ENCODE measurements around the gene DBH.

DNA sequence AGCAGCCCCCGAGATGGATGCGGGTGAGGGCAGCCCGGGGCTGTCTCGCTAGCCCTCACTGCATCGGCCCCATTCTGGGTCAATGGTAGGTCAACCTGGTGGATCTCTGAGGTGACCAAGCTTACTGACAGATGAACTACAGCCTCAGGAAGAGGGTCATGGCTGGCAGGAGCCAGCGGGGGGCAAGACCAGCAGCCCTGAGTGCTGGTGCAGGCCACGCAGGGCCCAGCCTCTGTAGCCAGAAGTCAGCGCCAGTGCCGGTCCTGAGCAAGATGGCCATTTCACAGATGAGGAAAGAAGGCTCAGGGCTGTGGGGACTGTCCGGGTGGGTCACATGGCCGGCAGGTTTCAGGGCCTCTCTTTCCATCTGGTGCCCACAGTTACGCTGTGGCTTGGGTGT, 5.1 kb upstream of the DBH start:
- no peak for TF ChIP-seq POLR2AphosphoS5 (IDR thresholded peaks at IDR 0.05)
- TF ChIP-seq, protein P1, sequence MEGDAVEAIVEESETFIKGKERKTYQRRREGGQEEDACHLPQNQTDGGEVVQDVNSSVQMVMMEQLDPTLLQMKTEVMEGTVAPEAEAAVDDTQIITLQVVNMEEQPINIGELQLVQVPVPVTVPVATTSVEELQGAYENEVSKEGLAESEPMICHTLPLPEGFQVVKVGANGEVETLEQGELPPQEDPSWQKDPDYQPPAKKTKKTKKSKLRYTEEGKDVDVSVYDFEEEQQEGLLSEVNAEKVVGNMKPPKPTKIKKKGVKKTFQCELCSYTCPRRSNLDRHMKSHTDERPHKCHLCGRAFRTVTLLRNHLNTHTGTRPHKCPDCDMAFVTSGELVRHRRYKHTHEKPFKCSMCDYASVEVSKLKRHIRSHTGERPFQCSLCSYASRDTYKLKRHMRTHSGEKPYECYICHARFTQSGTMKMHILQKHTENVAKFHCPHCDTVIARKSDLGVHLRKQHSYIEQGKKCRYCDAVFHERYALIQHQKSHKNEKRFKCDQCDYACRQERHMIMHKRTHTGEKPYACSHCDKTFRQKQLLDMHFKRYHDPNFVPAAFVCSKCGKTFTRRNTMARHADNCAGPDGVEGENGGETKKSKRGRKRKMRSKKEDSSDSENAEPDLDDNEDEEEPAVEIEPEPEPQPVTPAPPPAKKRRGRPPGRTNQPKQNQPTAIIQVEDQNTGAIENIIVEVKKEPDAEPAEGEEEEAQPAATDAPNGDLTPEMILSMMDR (IDR thresholded peaks at IDR 0.05) = no peak
- TF ChIP-seq POLR2A (IDR thresholded peaks at IDR 0.05) = no peak

All from stomach (tissue), 4 donors.